Mesothelial cell of epicardium (in vitro differentiated cells): ENCODE results near the gene ATG101. TPM values are rescaled to one million over a fixed set of nuclear protein-coding genes. Genes with fewer than 3 reads are reported as not detected.
"Not testable (repeated sequence)": the region's sequence is repeated elsewhere in the genome, so short reads cannot be mapped to it uniquely, and the experiment has no call there.

Experiments used
- DNase-seq, 2 experiments: peaks; one replicate each; pipeline ENCODE4 v3.0.0; 2021; ENCODE audit warnings: low spot score in 2 of 2; ENCODE audit not compliant: unreplicated experiment in 2 of 2
- H3K27ac Mint-ChIP-seq: 2 replicates; pipeline ENCODE4 v1.8.0; 2021; ENCODE audit warnings: mixed read lengths
- H3K27me3 Mint-ChIP-seq: 2 replicates; pipeline ENCODE4 v1.8.0; 2021; ENCODE audit warnings: low read depth, mixed read lengths
- H3K36me3 Mint-ChIP-seq: 2 replicates; pipeline ENCODE4 v1.8.0; 2021; ENCODE audit warnings: mixed read lengths
- H3K4me1 Mint-ChIP-seq: 2 replicates; pipeline ENCODE4 v1.8.0; 2021; ENCODE audit warnings: mixed read lengths
- H3K4me3 Mint-ChIP-seq: 2 replicates; pipeline ENCODE4 v1.8.0; 2021; ENCODE audit warnings: mild to moderate bottlenecking, moderate library complexity, mixed read lengths
- H3K9me3 Mint-ChIP-seq: 2 replicates; pipeline ENCODE4 v1.8.0; 2021; ENCODE audit warnings: mixed read lengths
- total RNA-seq: library from RNA; stranded (reverse); gene quantifications from 3 replicates; pipeline ENCODE4 v1.2.1, GENCODE V29; 2021
- TF ChIP-seq, protein P1 (sequence below): fragments of 200-600 bp; sonication (generic); IDR thresholded peaks from one replicate; pipeline ENCODE4 v1.5.0; 2021; ENCODE audit warnings: antibody characterized with exemption; ENCODE audit not compliant: unreplicated experiment

ATG101 gene
- total RNA-seq, 1 donor from 2014 or later, result 32.8 TPM

DNA sequence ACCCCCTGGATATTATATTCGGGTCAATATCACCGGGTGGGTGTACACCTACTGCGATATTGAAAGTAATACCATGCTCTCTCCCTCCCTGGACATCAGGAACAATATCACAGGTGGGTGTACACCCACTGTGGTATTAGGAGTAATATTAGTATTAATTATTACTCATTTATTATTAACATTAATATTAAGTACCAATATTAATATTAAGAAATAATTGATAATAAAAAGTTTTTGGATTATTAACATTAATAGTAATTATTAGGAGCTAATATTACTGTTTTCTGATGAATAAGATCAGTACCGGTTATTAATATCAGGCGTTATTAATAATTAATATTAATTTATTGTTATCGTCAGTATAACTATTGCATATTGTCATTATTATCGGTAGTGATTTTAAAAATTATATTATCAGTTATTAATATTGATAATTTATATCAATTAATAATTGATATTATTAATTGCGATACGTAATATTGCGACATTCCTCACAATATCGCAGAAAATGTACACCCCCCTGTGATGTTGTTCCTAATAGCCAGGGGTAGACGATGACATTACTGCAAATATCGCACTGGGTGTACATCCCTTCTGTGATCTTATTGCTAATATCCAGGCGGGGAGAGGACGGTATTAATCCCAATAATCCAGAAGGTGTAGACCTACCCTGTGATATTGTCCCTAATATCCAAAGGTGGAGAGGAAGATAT, 26.7 kb downstream of the ATG101 start:
- H3K9me3 Mint-ChIP-seq, result no peaks in the 10 kb centered on the region
- H3K4me1 Mint-ChIP-seq, result no peaks in the 10 kb centered on the region
- H3K27me3 Mint-ChIP-seq, result peaks cover 77% of the 10 kb centered on the region
- TF ChIP-seq, protein P1, sequence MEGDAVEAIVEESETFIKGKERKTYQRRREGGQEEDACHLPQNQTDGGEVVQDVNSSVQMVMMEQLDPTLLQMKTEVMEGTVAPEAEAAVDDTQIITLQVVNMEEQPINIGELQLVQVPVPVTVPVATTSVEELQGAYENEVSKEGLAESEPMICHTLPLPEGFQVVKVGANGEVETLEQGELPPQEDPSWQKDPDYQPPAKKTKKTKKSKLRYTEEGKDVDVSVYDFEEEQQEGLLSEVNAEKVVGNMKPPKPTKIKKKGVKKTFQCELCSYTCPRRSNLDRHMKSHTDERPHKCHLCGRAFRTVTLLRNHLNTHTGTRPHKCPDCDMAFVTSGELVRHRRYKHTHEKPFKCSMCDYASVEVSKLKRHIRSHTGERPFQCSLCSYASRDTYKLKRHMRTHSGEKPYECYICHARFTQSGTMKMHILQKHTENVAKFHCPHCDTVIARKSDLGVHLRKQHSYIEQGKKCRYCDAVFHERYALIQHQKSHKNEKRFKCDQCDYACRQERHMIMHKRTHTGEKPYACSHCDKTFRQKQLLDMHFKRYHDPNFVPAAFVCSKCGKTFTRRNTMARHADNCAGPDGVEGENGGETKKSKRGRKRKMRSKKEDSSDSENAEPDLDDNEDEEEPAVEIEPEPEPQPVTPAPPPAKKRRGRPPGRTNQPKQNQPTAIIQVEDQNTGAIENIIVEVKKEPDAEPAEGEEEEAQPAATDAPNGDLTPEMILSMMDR, result no peak
- no peak overlapping the region for H3K4me3 Mint-ChIP-seq
- no peak overlapping the region for H3K27ac Mint-ChIP-seq
- no peak for DNase-seq
- no peaks in the 10 kb centered on the region for H3K36me3 Mint-ChIP-seq

- TF ChIP-seq, protein P1, result no peak
- Mint-ChIP-seq H3K27me3 (peaks cover 76% of the 10 kb centered on the region), H3K4me3 (no peak overlapping the region), H3K9me3 (no peaks in the 10 kb centered on the region), H3K4me1 (no peaks in the 10 kb centered on the region), H3K27ac (no peak overlapping the region), H3K36me3 (no peaks in the 10 kb centered on the region)
- peak in 1 of 2 experiments; percentile 13 for DNase-seq
Observed at GRCh38 chr12:52097045-52097666, 27.4 kb downstream of the ATG101 start.

GRCh38 chr12:52104431-52105089, 34.8 kb downstream of the ATG101 start:
- peaks cover 65% of the 10 kb centered on the region for H3K27me3 Mint-ChIP-seq
- H3K36me3 Mint-ChIP-seq, H3K4me3 Mint-ChIP-seq, H3K4me1 Mint-ChIP-seq, H3K27ac Mint-ChIP-seq, DNase-seq, H3K9me3 Mint-ChIP-seq: not testable (repeated sequence)

- H3K9me3 Mint-ChIP-seq, H3K36me3 Mint-ChIP-seq, H3K4me3 Mint-ChIP-seq, DNase-seq: not testable (repeated sequence)
- Mint-ChIP-seq H3K27me3 (peaks cover 36% of the 10 kb centered on the region), H3K27ac (peak overlapping the region; percentile 61), H3K4me1 (peaks cover 12% of the 10 kb centered on the region)
Observed at GRCh38 chr12:52116222-52117125, 46.7 kb downstream of the ATG101 start.

- H3K9me3 Mint-ChIP-seq, H3K4me3 Mint-ChIP-seq, H3K27ac Mint-ChIP-seq, H3K36me3 Mint-ChIP-seq, DNase-seq: not testable (repeated sequence)
- Mint-ChIP-seq H3K4me1 (peaks cover 14% of the 10 kb centered on the region), H3K27me3 (peaks cover 42% of the 10 kb centered on the region)
Observed at GRCh38 chr12:52117806-52118475, 48.2 kb downstream of the ATG101 start.

GRCh38 chr12:52119398-52120254, 49.8 kb downstream of the ATG101 start:
- TF ChIP-seq, protein P1, result peak; percentile 57
- Mint-ChIP-seq H3K4me3 (no peak overlapping the region), H3K4me1 (peaks cover 17% of the 10 kb centered on the region), H3K27me3 (peaks cover 38% of the 10 kb centered on the region), H3K9me3 (no peaks in the 10 kb centered on the region), H3K36me3 (no peaks in the 10 kb centered on the region), H3K27ac (no peak overlapping the region)
- peak in 1 of 2 experiments; percentile 58 for DNase-seq
